ENCODE measurements around the gene DNAH17.

The DNAH17 gene

DNA sequence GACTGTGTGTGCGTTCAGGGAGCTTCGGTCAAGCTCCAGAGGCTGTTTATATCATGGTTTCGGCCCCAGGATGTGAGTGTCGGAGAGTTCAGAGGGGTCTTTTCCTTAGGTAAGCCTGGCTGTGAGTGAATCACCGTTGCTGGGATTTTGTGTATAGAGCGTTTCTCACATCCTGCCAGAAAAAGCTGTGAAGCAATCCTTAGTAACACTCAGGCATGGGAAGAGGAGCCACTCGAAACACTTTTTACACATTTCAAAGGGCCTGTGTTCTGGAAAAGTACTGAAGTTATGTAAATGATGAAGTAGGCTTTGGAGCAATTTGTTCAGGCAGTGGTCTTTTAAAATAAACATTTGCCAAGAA, 198.1 kb downstream of the DNAH17 start:
- no peak for DNase-seq

DNA sequence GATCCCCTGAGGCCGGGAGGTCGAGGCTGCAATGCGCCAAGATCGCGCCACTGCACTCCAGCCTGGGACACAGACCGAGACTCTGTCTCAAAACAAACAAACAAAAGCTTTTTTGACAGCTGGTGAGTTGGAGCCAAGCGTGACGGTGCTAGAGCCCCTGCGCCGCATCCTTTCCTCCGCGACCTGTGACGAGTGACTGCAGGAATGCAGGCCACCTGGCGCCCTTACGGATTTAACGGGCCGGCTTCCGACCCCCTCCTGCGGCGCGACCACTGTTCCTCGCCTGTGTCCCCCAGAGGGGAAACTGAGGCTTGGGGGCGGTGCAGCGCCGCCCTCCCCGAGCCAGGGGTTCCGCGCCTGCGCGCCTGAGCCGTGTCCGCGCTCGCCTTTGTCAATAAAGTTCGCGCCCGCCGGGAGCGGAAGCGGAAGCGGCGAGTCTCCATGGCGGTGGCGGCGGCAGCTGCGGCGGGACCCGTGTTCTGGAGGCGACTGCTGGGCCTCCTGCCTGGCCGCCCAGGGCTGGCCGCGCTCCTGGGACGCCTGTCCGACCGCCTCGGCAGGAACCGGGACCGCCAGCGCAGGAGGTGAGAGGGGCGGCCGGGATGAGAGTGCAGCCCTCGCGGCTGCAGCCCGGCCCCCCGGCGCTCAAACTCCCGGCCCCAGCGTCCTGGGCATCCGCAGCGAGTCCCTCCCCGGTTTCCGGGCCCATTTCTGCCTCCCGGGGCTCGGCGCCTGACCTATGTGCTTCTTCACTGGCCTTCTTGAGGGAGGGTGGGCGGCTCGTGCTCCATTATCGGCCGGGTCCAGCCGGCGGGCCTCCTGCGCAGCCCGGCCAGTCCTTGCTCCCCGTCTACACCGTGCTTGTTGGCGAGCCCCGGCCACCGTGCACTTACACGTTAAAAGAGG, 198.7 kb downstream of the DNAH17 start, which contains the start of gene PGS1:
Gene PGS1 (plus strand): TSS at position 425 of the 906 bp plus-strand sequence. CDS start 17 bp downstream, at position 442.
- peak; percentile 76 to 80 for DNase-seq

DNA sequence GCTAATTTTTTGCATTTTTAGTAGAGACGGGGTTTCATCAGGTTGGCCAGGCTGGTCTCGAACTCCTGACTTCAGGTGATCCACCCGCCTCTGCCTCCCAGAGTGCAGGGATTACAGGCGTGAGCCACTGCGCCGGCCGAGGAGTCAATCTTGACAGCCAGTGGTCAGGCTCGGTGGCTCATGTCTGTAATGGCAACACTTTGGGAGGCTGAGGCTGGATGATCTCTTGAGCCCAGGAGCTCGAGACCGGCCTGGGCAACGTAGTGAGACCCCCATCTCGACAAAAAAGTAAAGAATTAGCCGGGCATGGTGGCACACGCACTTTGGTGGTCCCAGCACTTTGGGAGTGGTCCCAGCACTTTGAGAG, 199.4 kb downstream of the DNAH17 start:
- no peak for DNase-seq

DNA sequence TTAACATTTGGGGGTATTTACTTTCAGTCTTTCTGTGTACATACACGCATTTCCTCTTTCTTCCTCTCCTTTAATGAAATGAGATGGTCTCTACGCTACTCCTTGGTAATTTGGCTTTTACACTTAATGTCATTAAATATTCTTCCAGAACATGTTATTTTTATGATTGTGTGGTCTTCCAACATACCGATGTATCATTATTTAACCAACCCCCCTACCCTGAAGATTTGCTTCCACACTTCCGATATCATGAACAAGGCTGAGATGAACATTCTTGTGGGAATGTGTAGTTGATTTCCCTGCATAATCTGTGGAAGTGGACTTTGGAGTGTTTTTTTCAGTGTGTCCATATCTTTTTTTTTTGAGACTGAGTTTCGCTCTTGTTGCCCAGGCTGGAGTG, 201.0 kb downstream of the DNAH17 start:
- DNase-seq: no peak

DNA sequence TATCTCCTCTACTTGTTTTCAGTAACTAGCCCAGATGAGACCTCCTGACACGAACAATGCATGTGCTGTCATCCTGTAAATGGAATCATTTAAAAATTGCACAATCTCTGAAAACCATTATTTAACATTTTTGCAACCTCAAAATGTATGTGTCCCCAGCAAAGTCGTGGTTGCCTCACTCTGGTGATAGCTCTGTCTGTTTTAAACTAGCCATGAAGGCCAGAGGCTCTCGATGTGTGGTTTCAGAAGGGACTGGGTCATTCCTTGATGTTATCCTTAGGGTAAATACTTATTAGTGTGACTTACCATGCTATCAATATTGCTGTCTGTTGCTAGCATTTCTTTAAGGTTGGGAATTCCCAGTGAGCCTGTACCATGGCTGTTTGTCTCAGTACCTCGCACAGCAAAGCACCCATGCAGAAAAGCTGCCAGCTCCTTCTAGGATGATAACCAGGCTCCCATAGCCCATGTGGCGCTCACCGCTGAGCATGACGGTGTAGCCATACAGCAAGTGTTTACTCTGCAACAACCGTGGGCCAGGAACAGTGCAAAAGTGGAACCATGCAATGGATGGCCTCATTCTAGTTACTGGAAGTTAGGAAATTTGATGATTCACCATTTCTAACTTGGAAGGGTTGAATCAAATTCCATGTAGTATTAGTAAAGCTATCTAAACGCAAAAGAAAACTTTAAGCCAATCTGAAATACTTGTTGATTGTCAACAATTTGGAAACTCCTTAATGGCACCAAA, 201.6 kb downstream of the DNAH17 start:
- no peak for DNase-seq

DNA sequence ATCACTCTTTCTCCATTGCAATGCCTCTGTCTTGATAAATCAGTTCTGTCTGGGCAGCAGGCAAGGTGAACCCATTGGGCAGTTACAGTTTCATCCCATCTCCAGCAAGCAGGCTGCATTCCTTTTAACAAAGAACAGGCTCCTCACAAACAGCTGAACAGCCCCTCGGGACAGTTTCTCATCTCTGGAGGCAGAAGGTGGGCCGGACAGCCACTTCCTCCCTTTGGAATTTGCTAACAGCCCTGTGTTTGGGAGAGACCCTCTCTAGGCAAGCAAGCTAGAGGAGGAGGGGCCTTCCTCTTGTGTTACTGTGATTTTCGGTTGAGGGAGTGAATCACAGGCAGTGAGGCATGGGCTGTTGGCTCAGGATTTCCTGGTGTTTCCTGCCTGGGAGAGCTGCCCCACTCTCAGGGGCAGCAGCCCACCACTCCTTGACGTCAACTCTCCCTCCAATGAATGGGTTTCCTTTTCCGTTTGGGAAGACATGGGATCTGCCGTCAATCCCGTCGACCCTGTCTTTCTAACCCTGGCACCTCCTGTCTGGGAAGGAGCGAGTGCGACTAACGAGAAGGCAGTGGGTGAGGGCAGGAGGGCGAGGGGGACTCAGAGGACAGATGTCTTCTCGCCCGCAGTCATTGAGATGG, 202.4 kb downstream of the DNAH17 start:
- no peak for DNase-seq

DNA sequence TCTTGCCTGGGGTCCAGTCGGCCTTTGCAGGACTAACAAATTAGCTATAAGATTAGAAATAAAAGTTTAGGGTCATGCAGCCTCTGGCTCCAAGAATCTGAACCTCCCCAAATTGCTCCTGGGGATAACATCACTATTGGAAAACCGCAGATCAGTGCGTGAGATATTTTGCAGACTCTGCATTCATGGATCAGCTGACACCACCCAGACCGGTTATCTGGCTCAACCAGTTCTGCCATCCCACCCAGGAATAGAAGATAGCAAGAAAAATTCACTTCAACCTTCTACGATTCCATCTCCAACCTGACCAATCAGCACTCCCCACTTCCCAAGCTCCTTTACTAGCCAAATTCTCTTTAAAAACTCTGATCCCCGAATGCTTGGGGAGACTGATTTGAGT, 203.0 kb downstream of the DNAH17 start:
- DNase-seq: no peak

All from stimulated activated CD4-positive, alpha-beta T cell treated with anti-CD3 and anti-CD28 coated beads, Interleukin-4, amount 100 ng/mL, for 4 hours (primary cell).